Fibroblast of lung (primary cell): ENCODE results near the gene PIN4. TPM values are rescaled to one million over a fixed set of nuclear protein-coding genes. Genes with fewer than 3 reads are reported as not detected.

ENCODE experiments used
- DNase-seq, 2 donors: peaks; one replicate each; pipeline versions ENCODE4 v3.0.0 to v3.0.0-alpha.2; 2010; ENCODE audit warnings: low read depth in 2 of 2
- H2AFZ ChIP-seq: 2 replicates; pipeline ENCODE4 v1.5.1; 2012; ENCODE audit warnings: low read length, control low read depth, inconsistent platforms
- H3K27ac ChIP-seq: 2 replicates; pipeline ENCODE4 v1.5.1; 2011; ENCODE audit warnings: low read length, control low read depth; ENCODE audit not compliant: insufficient read depth
- H3K27me3 ChIP-seq: 2 replicates; pipeline ENCODE4 v1.5.1; 2011; ENCODE audit warnings: mild to moderate bottlenecking, low read length; ENCODE audit not compliant: control insufficient read depth, insufficient read depth
- H3K36me3 ChIP-seq: 2 replicates; pipeline ENCODE4 v1.5.1; 2011; ENCODE audit warnings: low read length; ENCODE audit not compliant: control insufficient read depth, insufficient read depth
- H3K4me1 ChIP-seq: 2 replicates; pipeline ENCODE4 v1.5.1; 2011; ENCODE audit warnings: low read length; ENCODE audit not compliant: control insufficient read depth, insufficient read depth; ENCODE audit errors: extremely low read depth
- H3K4me2 ChIP-seq: 2 replicates; pipeline ENCODE4 v1.5.1; 2011; ENCODE audit warnings: low read length, control low read depth; ENCODE audit not compliant: insufficient read depth; ENCODE audit errors: extremely low read depth
- H3K4me3 ChIP-seq, 4 experiments: fragments of 200-600 bp in 1 of 4; sonication (generic) in 1 of 4; replicated peaks in 1 of 4; 2 replicates each; pipeline ENCODE4 v1.5.1; 2011 to 2016; ENCODE audit warnings: low read length in 4 of 4, low read depth in 3 of 4, mild to moderate bottlenecking in 3 of 4, control low read depth in 2 of 4, inconsistent platforms in 1 of 4, mixed read lengths in 1 of 4; ENCODE audit not compliant: insufficient read depth in 1 of 4; ENCODE audit errors: control extremely low read depth in 1 of 4
- H3K79me2 ChIP-seq: 2 replicates; pipeline ENCODE4 v1.5.1; 2012; ENCODE audit warnings: mild to moderate bottlenecking, low read length, inconsistent platforms; ENCODE audit not compliant: control insufficient read depth, insufficient read depth
- H3K9ac ChIP-seq: 2 replicates; pipeline ENCODE4 v1.5.1; 2011; ENCODE audit warnings: mild to moderate bottlenecking, low read length, control low read depth; ENCODE audit not compliant: insufficient read depth
- H3K9me3 ChIP-seq: 2 replicates; pipeline ENCODE4 v1.5.1; 2012; ENCODE audit warnings: low read depth, low read length; ENCODE audit not compliant: control insufficient read depth, insufficient read depth
- H4K20me1 ChIP-seq: 2 replicates; pipeline ENCODE4 v1.5.1; 2011; ENCODE audit warnings: low read length; ENCODE audit not compliant: control insufficient read depth, insufficient read depth; ENCODE audit errors: extremely low read depth
- CTCF ChIP-seq, 2 donors: IDR thresholded peaks in 1 of 2; conservative IDR thresholded peaks in 1 of 2; 1 replicate in 1 of 2; 2 replicates in 1 of 2; pipeline ENCODE4 v1.5.1; 2011 to 2012; ENCODE audit warnings: low read length in 2 of 2, control low read depth in 1 of 2, inconsistent platforms in 1 of 2, low read depth in 1 of 2, mild to moderate bottlenecking in 1 of 2
- EZH2 ChIP-seq: IDR thresholded peaks from 2 replicates; pipeline ENCODE4 v1.5.1; 2012; ENCODE audit warnings: low read length, control low read depth, mild to moderate bottlenecking; ENCODE audit errors: missing control alignments
- polyA plus RNA-seq, 2 donors: library from polyadenylated mRNA; depleted of rRNA in 1 of 2; stranded (reverse) in 1 of 2; unstranded in 1 of 2; fragments of >200 nt; gene quantifications; 2 replicates each; pipeline ENCODE4 v1.2.1, GENCODE V29; 2011 to 2012; ENCODE audit warnings: missing spikeins in 1 of 2
- total RNA-seq: library from RNA; depleted of rRNA; stranded (reverse); fragments of >200 nt; gene quantifications from 2 replicates; pipeline ENCODE4 v1.2.1, GENCODE V29; 2014

PIN4 gene
- total and polyA plus RNA-seq, 2 donors (not counting 1 experiment from before 2014, with no cell fraction given) = 5.1 to 22.0 TPM

- Histone ChIP-seq H3K4me1 (no peaks in the 10 kb centered on the region), H3K36me3 (no peaks in the 10 kb centered on the region), H3K79me2 (no peaks in the 10 kb centered on the region), H3K27me3 (no peaks in the 10 kb centered on the region), H2AFZ (no peak overlapping the region), H4K20me1 (no peaks in the 10 kb centered on the region), H3K4me3 (no peak overlapping the region), H3K4me2 (no peak overlapping the region), H3K27ac (no peak overlapping the region), H3K9ac (no peak overlapping the region), H3K9me3 (no peaks in the 10 kb centered on the region)
- DNase-seq = peak; percentile 41 to 67
- no peak for TF ChIP-seq CTCF (conservative IDR thresholded peaks at IDR 0.05 in 1 of 2, IDR thresholded peaks at IDR 0.05 in 1 of 2; ENCODE audit: low read depth in 1 of 2, low read length in 2 of 2)
- no peak for TF ChIP-seq EZH2
These were observed 61.9 kb downstream of the PIN4 start for GRCh38 chrX:72243472-72243871.

DNA sequence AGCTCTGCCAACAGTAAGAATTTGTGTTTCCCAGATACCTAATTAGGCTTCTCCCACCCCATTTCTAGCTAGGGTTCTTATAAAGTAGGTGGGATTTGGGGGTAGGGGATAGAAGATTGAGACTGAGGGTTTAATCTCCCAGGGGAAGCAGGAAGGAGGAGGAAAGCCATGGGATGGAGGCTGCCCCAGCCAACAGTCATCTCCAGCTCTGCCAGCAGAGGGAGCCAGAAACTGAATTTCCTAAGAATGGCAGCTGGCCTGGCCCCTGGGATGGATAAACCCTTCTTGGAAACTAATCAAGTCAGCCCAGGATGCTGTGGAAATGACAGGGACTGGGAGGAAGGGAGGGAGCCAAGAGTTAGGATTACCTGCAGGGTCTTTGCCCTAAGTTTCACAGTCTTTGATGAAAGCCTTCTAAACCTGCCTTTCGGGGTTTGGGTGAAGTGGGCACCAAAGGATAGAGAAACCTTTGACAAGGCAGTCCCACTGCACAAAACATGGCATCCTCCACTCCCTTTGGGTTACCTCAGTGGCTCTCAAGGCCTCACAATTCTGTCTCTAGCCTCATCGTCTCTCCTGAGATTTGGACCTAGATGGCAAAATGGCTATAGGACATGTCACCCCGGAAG lies 64.0 kb downstream of the PIN4 start:
- DNase-seq = peak; percentile 36 to 64
- H3K4me1 ChIP-seq = no peaks in the 10 kb centered on the region
- H3K27me3 ChIP-seq = no peaks in the 10 kb centered on the region
- no peaks in the 10 kb centered on the region for H3K36me3 ChIP-seq
- no peaks in the 10 kb centered on the region for H3K9me3 ChIP-seq
- H2AFZ ChIP-seq = no peak overlapping the region
- TF ChIP-seq EZH2 (no peak), CTCF (conservative IDR thresholded peaks at IDR 0.05 in 1 of 2, IDR thresholded peaks at IDR 0.05 in 1 of 2; ENCODE audit: low read depth in 1 of 2, low read length in 2 of 2) (peak; percentile 64 to 71)
- H3K79me2 ChIP-seq = no peaks in the 10 kb centered on the region
- no peak overlapping the region for H3K9ac ChIP-seq
- H3K4me3 ChIP-seq = no peak overlapping the region
- H4K20me1 ChIP-seq = no peaks in the 10 kb centered on the region
- no peak overlapping the region for H3K4me2 ChIP-seq
- no peak overlapping the region for H3K27ac ChIP-seq

GRCh38 chrX:72247206-72247942 lies 65.8 kb downstream of the PIN4 start:
- Histone ChIP-seq H3K4me2 (no peak overlapping the region), H2AFZ (no peak overlapping the region), H4K20me1 (no peaks in the 10 kb centered on the region), H3K27me3 (no peaks in the 10 kb centered on the region), H3K27ac (no peak overlapping the region), H3K79me2 (no peaks in the 10 kb centered on the region), H3K9me3 (no peaks in the 10 kb centered on the region), H3K36me3 (no peaks in the 10 kb centered on the region), H3K9ac (no peak overlapping the region), H3K4me1 (no peaks in the 10 kb centered on the region), H3K4me3 (no peak overlapping the region)
- TF ChIP-seq EZH2 (no peak), CTCF (conservative IDR thresholded peaks at IDR 0.05 in 1 of 2, IDR thresholded peaks at IDR 0.05 in 1 of 2; ENCODE audit: low read depth in 1 of 2, low read length in 2 of 2) (no peak)
- DNase-seq = peak in 1 of 2 donors; percentile 51
